Fibroblast of pulmonary artery (primary cell): ENCODE measurements around the gene TNFRSF1A.
A peak's percentile ranks its signal among the peaks of the same experiment; 100 is the strongest.

Experiments
- DNase-seq: peaks from one replicate; pipeline ENCODE4 v3.0.0-alpha.2; 2010; ENCODE audit warnings: low read depth
- H3K4me3 ChIP-seq: replicated peaks from 2 replicates; pipeline ENCODE4 v1.5.1; 2011; ENCODE audit warnings: low read depth, mild to moderate bottlenecking, control low read depth, low read length, moderate library complexity
- TF ChIP-seq, protein P1 (sequence below): IDR thresholded peaks from 2 replicates; pipeline ENCODE4 v1.5.1; 2011; ENCODE audit warnings: mild to moderate bottlenecking, control low read depth, low read length, inconsistent platforms; ENCODE audit errors: missing control alignments

Gene TNFRSF1A

DNA sequence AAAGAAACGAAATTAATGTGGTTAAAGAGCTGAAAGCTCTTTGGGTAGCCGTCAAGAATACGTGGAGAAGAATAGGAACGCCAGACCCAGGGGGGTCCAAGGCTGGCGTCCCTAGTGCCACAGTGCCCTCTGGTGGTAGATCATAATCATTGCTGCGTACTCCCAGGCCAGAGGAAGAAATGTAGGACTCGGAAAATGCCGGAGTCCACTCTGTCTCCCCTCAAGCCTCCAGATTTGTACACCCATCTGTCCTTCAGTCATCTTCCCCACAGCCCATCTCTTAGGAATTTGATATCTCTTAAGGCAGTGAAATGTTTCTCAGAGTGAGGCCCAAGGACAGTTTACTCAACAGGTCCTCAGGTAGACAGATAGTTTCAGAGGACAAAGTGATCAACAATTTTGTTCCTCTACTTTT is 56.8 kb downstream of the TNFRSF1A start:
- TF ChIP-seq, protein P1, sequence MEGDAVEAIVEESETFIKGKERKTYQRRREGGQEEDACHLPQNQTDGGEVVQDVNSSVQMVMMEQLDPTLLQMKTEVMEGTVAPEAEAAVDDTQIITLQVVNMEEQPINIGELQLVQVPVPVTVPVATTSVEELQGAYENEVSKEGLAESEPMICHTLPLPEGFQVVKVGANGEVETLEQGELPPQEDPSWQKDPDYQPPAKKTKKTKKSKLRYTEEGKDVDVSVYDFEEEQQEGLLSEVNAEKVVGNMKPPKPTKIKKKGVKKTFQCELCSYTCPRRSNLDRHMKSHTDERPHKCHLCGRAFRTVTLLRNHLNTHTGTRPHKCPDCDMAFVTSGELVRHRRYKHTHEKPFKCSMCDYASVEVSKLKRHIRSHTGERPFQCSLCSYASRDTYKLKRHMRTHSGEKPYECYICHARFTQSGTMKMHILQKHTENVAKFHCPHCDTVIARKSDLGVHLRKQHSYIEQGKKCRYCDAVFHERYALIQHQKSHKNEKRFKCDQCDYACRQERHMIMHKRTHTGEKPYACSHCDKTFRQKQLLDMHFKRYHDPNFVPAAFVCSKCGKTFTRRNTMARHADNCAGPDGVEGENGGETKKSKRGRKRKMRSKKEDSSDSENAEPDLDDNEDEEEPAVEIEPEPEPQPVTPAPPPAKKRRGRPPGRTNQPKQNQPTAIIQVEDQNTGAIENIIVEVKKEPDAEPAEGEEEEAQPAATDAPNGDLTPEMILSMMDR, result peak; percentile 86
- H3K4me3 ChIP-seq, result no peak overlapping the region
- DNase-seq, result peak; percentile 85

DNA sequence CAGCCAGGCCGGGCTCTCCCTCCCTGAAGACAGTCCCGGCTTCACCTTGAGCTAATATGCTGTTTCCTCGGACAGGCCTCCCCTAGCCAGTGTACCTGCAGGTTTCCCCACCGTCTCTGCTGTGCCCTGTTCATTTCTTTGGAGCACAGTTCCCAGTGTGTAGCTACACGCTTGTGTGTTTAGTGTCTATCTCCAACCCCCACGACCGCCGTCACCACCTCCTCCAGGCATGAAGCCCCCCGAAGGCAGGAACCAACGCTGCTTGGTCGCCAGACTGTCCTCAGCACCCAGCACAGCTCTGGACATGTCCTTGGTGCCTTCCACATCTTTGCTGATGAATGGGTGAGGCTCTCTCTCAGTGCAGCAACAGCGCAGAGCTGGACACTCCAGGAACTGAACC is 57.6 kb downstream of the TNFRSF1A start:
- TF ChIP-seq, protein P1, result no peak
- no peak overlapping the region for H3K4me3 ChIP-seq
- DNase-seq, result no peak

GRCh38 chr12:6282453-6282840 is 59.4 kb downstream of the TNFRSF1A start:
- TF ChIP-seq, protein P1, result no peak
- no peak overlapping the region for H3K4me3 ChIP-seq
- DNase-seq, result no peak

DNA sequence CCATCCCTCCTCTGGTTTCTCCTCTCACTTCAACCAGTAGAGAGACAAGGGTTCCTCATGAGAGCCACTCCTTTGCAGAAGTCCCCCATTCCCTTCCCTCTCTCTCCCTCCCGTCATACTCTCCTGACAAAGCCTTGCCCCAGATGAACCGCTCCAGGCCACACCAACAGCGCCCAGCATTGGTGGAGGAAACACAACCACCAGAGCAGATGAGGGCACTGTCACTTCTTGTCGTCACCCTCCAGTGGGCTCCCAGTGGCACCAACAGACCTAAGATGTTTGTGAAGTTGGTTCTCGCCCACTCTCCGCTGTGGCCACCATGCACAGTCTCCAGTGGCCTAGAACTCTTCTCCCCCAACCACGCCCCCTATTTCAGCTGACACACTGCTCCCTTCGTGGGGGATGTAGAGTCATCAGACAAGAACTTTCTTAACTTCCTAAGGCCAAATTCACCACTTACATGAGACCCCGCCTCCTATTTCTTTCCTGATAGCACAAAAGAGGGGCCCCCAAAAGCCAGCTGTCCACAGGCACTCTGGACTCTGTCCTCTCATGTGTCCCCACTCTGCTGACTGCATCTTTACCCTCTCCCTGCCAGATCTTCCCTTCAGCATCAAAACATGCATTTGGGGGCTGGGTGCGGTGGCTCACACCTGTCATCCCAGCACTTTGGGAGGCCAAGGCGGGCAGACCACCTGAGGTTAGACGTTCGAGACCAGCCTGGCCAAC is 60.6 kb downstream of the TNFRSF1A start:
- TF ChIP-seq, protein P1, result no peak
- H3K4me3 ChIP-seq, result no peak overlapping the region
- no peak for DNase-seq

DNA sequence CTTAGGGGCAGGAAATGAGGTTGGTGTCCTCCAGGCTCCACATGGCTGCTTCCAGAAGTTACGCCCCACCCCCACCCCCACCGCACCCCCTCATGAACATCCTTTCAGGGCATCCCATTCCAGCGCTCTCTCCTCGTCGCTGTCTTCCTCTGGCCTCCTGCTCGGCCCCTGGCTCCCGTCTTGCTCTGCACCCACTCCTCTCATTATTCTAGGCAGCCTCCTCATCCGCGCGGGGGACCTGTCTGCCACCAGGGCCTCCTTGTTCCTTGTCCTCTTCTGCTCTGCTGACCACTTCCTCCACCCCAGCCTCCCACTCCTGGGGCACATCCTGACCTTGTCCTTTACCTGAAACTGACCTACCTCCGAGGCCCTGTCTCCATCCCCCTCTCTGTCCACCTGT is 61.2 kb downstream of the TNFRSF1A start:
- TF ChIP-seq, protein P1, result no peak
- H3K4me3 ChIP-seq, result no peak overlapping the region
- no peak for DNase-seq

DNA sequence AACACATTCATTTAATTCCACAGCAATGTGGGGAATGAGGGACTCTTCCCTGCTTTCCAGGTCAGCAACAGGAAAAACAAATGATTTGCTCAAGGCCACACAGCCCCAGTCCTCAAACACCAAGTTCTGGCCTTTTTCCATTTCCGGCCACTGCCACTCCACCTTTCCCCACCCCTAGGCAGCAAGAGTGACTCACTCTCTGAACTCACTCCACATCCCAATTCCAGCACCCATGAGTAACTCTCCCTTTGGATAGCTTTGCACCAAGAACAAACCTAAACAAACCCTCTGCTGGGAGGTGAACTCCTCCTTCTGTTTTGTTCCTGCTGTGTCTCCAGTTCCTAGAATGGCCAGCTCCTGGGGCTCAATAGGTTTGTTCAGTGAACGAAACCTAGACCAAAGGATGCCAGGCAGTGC is 61.8 kb downstream of the TNFRSF1A start:
- H3K4me3 ChIP-seq, result no peak overlapping the region
- DNase-seq, result peak; percentile 91
- TF ChIP-seq, protein P1, result peak; percentile 6

DNA sequence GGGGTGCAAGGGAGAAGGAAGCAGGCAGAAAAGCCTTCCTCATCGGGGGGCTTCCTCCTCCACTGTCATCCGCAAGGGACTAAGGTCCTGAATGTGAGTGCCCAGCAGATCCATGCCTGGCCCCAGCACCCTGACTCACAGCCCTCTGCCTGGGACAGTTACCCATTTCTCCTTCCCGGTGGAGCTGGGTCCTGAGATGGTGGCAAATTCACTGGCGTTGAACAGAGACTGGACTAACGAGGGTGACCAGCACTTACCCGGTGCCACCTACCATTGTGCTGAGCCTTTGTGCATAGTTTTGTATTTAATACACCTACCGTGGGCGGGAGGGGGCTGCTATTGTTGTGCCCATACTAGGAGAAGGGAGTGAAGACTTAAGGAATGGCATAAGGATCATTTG is 62.2 kb downstream of the TNFRSF1A start:
- TF ChIP-seq, protein P1, result no peak
- H3K4me3 ChIP-seq, result no peak overlapping the region
- DNase-seq, result no peak
